HepG2 (cell line): ENCODE data around the gene MEGF11. TPM values are rescaled to one million over a fixed set of nuclear protein-coding genes. Genes with fewer than 3 reads are reported as not detected.

ENCODE experiments used
- ATAC-seq: fragments of 200-7000 bp; cut with Tn5 transposase; 3 replicates; pipeline ENCODE4 v1.9.1; 2020; ENCODE audit warnings: mild to moderate bottlenecking, moderate library complexity
- BruUV-seq: library from RNA; stranded (reverse); fragments of 400-500 nt; replicated peaks from 2 replicates; lab custom pipeline; 2021; lab: Mats Ljungman, UMichigan
- CTCF ChIA-PET: fragments of 300-600 bp; formaldehyde crosslinking; extraction: SDS; loops from one replicate; lab custom pipeline; 2021; ENCODE audit warnings: low total read pairs, inconsistent platforms, low intra/inter-chr PET ratio; lab: Yijun Ruan, JAX
- POLR2A ChIA-PET: fragments of 350-600 bp; sonication (Branson Sonifier 250); formaldehyde crosslinking; loops from one replicate; lab custom pipeline; 2020; ENCODE audit warnings: antibody characterized with exemption, inconsistent platforms; lab: Yijun Ruan, JAX
- DNase-seq: peaks from one replicate; pipeline ENCODE4 v3.0.0-alpha.2; 2015; ENCODE audit warnings: low spot score
- FAIRE-seq: peaks from 3 replicates; lab custom pipeline; 2011; peaks lifted over from hg19 to GRCh38; lab: Jason Lieb, UNC
- H2AFZ ChIP-seq: one replicate; pipeline ENCODE4 v1.6.1; 2011; ENCODE audit warnings: low read length, inconsistent platforms
- H3K27ac ChIP-seq: fragments of 300-600 bp; 3 replicates; pipeline ENCODE4 v1.8.0; 2011; ENCODE audit warnings: mixed run types, mild to moderate bottlenecking, mixed read lengths, low read length, inconsistent platforms; ENCODE audit not compliant: insufficient read depth; ENCODE audit errors: extremely low read length
- H3K27me3 ChIP-seq, 2 experiments: fragments of 200-600 bp in 1 of 2; 2 replicates in 1 of 2; 3 replicates in 1 of 2; pipeline versions ENCODE4 v1.6.0 to v1.8.0; 2011; ENCODE audit warnings: low read length in 2 of 2, mild to moderate bottlenecking in 2 of 2, moderate library complexity in 2 of 2, inconsistent platforms in 1 of 2; ENCODE audit not compliant: insufficient read depth in 2 of 2, control insufficient read depth in 1 of 2
- H3K36me3 ChIP-seq, 2 experiments: fragments of 200-600 bp in 1 of 2; replicated peaks in 1 of 2; 2 replicates in 1 of 2; 3 replicates in 1 of 2; pipeline versions ENCODE4 v1.5.1 to v1.8.0; 2011; ENCODE audit warnings: low read length in 2 of 2, inconsistent platforms in 1 of 2; ENCODE audit not compliant: insufficient read depth in 2 of 2, control insufficient read depth in 1 of 2
- H3K4me1 ChIP-seq: 2 replicates; pipeline ENCODE4 v1.5.1; 2012; ENCODE audit warnings: low read length, inconsistent platforms; ENCODE audit not compliant: insufficient read depth
- H3K4me2 ChIP-seq: 2 replicates; pipeline ENCODE4 v1.6.0; 2011; ENCODE audit warnings: low read depth, low read length, inconsistent platforms
- H3K4me3 ChIP-seq, 3 experiments: fragments of 200-600 bp in 1 of 3; sonication (generic), shearing (Covaris generic) in 1 of 3; replicated peaks in 1 of 3; 2 replicates each; pipeline ENCODE4 v1.5.1; 2011 to 2016; ENCODE audit warnings: low read length in 3 of 3, inconsistent platforms in 2 of 3, low read depth in 2 of 3, mild to moderate bottlenecking in 2 of 3, control low read depth in 1 of 3, mixed read lengths in 1 of 3; ENCODE audit not compliant: insufficient read depth in 1 of 3
- H3K79me2 ChIP-seq: one replicate; pipeline ENCODE4 v1.6.1; 2011; ENCODE audit warnings: low read length, inconsistent platforms; ENCODE audit not compliant: insufficient read depth
- H3K9ac ChIP-seq: 2 replicates; pipeline ENCODE4 v1.6.0; 2011; ENCODE audit warnings: mild to moderate bottlenecking, low read depth, low read length, inconsistent platforms; ENCODE audit not compliant: insufficient read depth
- H3K9me3 ChIP-seq: 2 replicates; pipeline ENCODE4 v1.5.1; 2012; ENCODE audit warnings: mild to moderate bottlenecking, low read length
- H4K20me1 ChIP-seq: 2 replicates; pipeline ENCODE4 v1.6.0; 2011; ENCODE audit warnings: inconsistent platforms, mild to moderate bottlenecking, low read length, moderate library complexity; ENCODE audit not compliant: insufficient read depth
- CREM ChIP-seq, 2 experiments: sonication (generic) in 1 of 2; formaldehyde crosslinking in 1 of 2; IDR thresholded peaks; 2 replicates each; pipeline versions ENCODE4 v1.4.0 to v1.6.1; 2016 to 2020; ENCODE audit warnings: antibody characterized with exemption in 1 of 2, mild to moderate bottlenecking in 1 of 2, missing genetic modification reagents in 1 of 2
- KAT7 ChIP-seq: IDR thresholded peaks from 2 replicates; pipeline ENCODE4 v1.6.1; 2018; ENCODE audit warnings: borderline replicate concordance, missing compliant biosample characterization
- TARDBP ChIP-seq: sonication (generic); formaldehyde crosslinking; IDR thresholded peaks from 2 replicates; pipeline ENCODE4 v1.8.0; 2022; ENCODE audit warnings: mild to moderate bottlenecking, missing genetic modification reagents
- ZC3H13 ChIP-seq: sonication (generic); formaldehyde crosslinking; IDR thresholded peaks from 2 replicates; pipeline ENCODE4 v1.8.1; 2023; ENCODE audit warnings: mild to moderate bottlenecking, missing genetic modification reagents, moderate library complexity
- ZFP36 ChIP-seq: fragments of 150-350 bp; IDR thresholded peaks from 2 replicates; pipeline ENCODE4 v1.6.1; 2018; ENCODE audit warnings: borderline replicate concordance, low read length, low read depth; ENCODE audit not compliant: partially characterized antibody
- ZIK1 ChIP-seq: sonication (generic); formaldehyde crosslinking; IDR thresholded peaks from 2 replicates; pipeline ENCODE4 v1.5.0; 2020; ENCODE audit warnings: mild to moderate bottlenecking, low read depth, missing genetic modification reagents, borderline replicate concordance
- ZNF670 ChIP-seq: sonication (generic); formaldehyde crosslinking; IDR thresholded peaks from 2 replicates; pipeline ENCODE4 v1.8.0; 2022; ENCODE audit warnings: mild to moderate bottlenecking, missing genetic modification reagents, borderline replicate concordance
- ZNF777 ChIP-seq: sonication (generic); formaldehyde crosslinking; IDR thresholded peaks from 2 replicates; pipeline ENCODE4 v1.4.0; 2020; ENCODE audit warnings: missing genetic modification reagents
- WGBS: methylation state at CpG from one replicate; pipeline ENCODE4 v1.1.6; 2017; ENCODE audit warnings: low lambda C conversion rate; 5-methylcytosine and 5-hydroxymethylcytosine counted together
- in situ Hi-C: cut with HindIII; loops from 2 replicates; pipeline ENCODE4 v1.10.0; 2017; ENCODE audit warnings: low pct_unique_long_range_greater_than_20kb; ENCODE audit not compliant: extremely low pct_ligation_motif_present
- intact Hi-C: fragments of 100-400 bp; cut with micrococcal nuclease; formaldehyde crosslinking; loops from one replicate; pipeline ENCODE4 v1.10.0; 2022; ENCODE audit not compliant: unreplicated experiment
- polyA plus RNA-seq, 8 experiments: library from polyadenylated mRNA; depleted of rRNA in 3 of 8; stranded (reverse) in 7 of 8; unstranded in 1 of 8; fragments of >200 nt; fragmentation: Illumina TruSeq in 4 of 8; extraction: Trizol in 4 of 8; gene quantifications; 2 replicates each; pipeline versions ENCODE4 v1.2.1 to v1.2.3, GENCODE V29; 2011 to 2016; ENCODE audit warnings: low read depth in 4 of 8, missing spikeins in 1 of 8, mixed read lengths in 1 of 8; ENCODE audit not compliant: insufficient read depth in 1 of 8
- total RNA-seq, 5 experiments: library from RNA; depleted of rRNA; stranded (reverse); fragments of >200 nt; fragmentation: Illumina TruSeq; extraction: Trizol; gene quantifications; 2 replicates each; pipeline ENCODE4 v1.2.3, GENCODE V29; 2016; ENCODE audit warnings: low read depth in 1 of 5
- TF ChIP-seq, protein P1 (sequence below): sonication (generic); formaldehyde crosslinking; IDR thresholded peaks from 2 replicates; pipeline ENCODE4 v1.5.0; 2020; ENCODE audit warnings: mild to moderate bottlenecking, missing genetic modification reagents

Gene MEGF11
- total and polyA plus RNA-seq, 2 of the 13 experiments (the other 11 are each of a cell fraction or from before 2014, with no cell fraction given) = not detected

- H3K36me3 ChIP-seq = no peaks in the 10 kb centered on the region
- ATAC-seq (no peak), DNase-seq (no peak)
- in situ Hi-C loops (no loop called here), intact Hi-C loops (no loop called here)
- H3K4me1 ChIP-seq = peaks cover 10% of the 10 kb centered on the region
- 24% methylated on average over 13 of the region's 29 CpGs for WGBS
- no peak overlapping the region for H3K4me3 ChIP-seq
- H2AFZ ChIP-seq = no peak overlapping the region
- no peak overlapping the region for H3K4me2 ChIP-seq
- no peak overlapping the region for H3K27ac ChIP-seq
- ChIA-PET POLR2A (no interaction called here), CTCF (no interaction called here)
- H3K27me3 ChIP-seq = peaks cover 2 to 40% of the 10 kb centered on the region in 2 experiments; a peak in 4 of 5 replicates
- no peaks in the 10 kb centered on the region for H3K9me3 ChIP-seq
- no peak overlapping the region for H3K9ac ChIP-seq
- no TSS peak for BruUV-seq
- TF ChIP-seq ZNF777 (CRISPR knock-in tag) = no peak
- TF ChIP-seq KAT7 (CRISPR knock-in tag) = no peak
- no peak for TF ChIP-seq ZIK1 (CRISPR knock-in tag)
- no peak for TF ChIP-seq ZFP36
- no peak for TF ChIP-seq CREM (IDR thresholded peaks at IDR 0.05)
- TF ChIP-seq CREM (CRISPR knock-in tag; IDR thresholded peaks at IDR 0.05) = no peak
- TF ChIP-seq TARDBP (CRISPR knock-in tag) = no peak
- no peak for TF ChIP-seq ZNF670 (CRISPR knock-in tag)
- TF ChIP-seq, protein P1, sequence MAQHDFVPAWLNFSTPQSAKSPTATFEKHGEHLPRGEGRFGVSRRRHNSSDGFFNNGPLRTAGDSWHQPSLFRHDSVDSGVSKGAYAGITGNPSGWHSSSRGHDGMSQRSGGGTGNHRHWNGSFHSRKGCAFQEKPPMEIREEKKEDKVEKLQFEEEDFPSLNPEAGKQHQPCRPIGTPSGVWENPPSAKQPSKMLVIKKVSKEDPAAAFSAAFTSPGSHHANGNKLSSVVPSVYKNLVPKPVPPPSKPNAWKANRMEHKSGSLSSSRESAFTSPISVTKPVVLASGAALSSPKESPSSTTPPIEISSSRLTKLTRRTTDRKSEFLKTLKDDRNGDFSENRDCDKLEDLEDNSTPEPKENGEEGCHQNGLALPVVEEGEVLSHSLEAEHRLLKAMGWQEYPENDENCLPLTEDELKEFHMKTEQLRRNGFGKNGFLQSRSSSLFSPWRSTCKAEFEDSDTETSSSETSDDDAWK (CRISPR knock-in tag) = no peak
- no peak for TF ChIP-seq ZC3H13 (CRISPR knock-in tag)
- TF ChIP-seq, all 625 proteins: peak for 0
- no peaks in the 10 kb centered on the region; the same call in 1 of the 2 replicates for H4K20me1 ChIP-seq
- no peaks in the 10 kb centered on the region for H3K79me2 ChIP-seq
- no peak for FAIRE-seq
Observed at GRCh38 chr15:66039117-66039871, 214.3 kb downstream of the MEGF11 start.
